Measurements from ENCODE around the gene SHPK. TPM values are rescaled to one million over a fixed set of nuclear protein-coding genes. Genes with fewer than 3 reads are reported as not detected.

Gene SHPK
- total and polyA plus RNA-seq, 9 of the 15 experiments (the other 6 are each of a cell fraction or from before 2014, with no cell fraction given): 2.5 to 16.3 (median 11.8) TPM

DNA sequence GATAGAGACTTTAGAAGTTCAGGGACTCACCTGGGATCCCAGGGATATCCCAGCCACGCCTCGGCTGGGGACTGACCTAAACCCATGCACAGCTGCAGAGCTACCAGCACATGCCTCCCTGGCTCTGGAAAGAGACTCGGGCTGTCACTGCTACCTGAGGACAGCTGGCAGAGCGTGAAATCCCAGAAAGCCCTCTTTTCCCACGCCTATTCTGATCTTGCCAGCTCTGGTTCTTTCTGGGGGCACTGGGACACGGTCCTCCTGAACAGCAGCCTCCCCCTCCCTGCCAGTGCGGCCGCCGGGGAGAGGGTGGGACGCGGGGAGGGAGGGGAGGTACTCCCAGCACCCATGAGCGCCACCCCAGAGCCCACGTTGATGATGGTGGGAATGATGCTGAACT lies 49.1 kb upstream of the SHPK start (continued):
- TF ChIP-seq, protein P1, sequence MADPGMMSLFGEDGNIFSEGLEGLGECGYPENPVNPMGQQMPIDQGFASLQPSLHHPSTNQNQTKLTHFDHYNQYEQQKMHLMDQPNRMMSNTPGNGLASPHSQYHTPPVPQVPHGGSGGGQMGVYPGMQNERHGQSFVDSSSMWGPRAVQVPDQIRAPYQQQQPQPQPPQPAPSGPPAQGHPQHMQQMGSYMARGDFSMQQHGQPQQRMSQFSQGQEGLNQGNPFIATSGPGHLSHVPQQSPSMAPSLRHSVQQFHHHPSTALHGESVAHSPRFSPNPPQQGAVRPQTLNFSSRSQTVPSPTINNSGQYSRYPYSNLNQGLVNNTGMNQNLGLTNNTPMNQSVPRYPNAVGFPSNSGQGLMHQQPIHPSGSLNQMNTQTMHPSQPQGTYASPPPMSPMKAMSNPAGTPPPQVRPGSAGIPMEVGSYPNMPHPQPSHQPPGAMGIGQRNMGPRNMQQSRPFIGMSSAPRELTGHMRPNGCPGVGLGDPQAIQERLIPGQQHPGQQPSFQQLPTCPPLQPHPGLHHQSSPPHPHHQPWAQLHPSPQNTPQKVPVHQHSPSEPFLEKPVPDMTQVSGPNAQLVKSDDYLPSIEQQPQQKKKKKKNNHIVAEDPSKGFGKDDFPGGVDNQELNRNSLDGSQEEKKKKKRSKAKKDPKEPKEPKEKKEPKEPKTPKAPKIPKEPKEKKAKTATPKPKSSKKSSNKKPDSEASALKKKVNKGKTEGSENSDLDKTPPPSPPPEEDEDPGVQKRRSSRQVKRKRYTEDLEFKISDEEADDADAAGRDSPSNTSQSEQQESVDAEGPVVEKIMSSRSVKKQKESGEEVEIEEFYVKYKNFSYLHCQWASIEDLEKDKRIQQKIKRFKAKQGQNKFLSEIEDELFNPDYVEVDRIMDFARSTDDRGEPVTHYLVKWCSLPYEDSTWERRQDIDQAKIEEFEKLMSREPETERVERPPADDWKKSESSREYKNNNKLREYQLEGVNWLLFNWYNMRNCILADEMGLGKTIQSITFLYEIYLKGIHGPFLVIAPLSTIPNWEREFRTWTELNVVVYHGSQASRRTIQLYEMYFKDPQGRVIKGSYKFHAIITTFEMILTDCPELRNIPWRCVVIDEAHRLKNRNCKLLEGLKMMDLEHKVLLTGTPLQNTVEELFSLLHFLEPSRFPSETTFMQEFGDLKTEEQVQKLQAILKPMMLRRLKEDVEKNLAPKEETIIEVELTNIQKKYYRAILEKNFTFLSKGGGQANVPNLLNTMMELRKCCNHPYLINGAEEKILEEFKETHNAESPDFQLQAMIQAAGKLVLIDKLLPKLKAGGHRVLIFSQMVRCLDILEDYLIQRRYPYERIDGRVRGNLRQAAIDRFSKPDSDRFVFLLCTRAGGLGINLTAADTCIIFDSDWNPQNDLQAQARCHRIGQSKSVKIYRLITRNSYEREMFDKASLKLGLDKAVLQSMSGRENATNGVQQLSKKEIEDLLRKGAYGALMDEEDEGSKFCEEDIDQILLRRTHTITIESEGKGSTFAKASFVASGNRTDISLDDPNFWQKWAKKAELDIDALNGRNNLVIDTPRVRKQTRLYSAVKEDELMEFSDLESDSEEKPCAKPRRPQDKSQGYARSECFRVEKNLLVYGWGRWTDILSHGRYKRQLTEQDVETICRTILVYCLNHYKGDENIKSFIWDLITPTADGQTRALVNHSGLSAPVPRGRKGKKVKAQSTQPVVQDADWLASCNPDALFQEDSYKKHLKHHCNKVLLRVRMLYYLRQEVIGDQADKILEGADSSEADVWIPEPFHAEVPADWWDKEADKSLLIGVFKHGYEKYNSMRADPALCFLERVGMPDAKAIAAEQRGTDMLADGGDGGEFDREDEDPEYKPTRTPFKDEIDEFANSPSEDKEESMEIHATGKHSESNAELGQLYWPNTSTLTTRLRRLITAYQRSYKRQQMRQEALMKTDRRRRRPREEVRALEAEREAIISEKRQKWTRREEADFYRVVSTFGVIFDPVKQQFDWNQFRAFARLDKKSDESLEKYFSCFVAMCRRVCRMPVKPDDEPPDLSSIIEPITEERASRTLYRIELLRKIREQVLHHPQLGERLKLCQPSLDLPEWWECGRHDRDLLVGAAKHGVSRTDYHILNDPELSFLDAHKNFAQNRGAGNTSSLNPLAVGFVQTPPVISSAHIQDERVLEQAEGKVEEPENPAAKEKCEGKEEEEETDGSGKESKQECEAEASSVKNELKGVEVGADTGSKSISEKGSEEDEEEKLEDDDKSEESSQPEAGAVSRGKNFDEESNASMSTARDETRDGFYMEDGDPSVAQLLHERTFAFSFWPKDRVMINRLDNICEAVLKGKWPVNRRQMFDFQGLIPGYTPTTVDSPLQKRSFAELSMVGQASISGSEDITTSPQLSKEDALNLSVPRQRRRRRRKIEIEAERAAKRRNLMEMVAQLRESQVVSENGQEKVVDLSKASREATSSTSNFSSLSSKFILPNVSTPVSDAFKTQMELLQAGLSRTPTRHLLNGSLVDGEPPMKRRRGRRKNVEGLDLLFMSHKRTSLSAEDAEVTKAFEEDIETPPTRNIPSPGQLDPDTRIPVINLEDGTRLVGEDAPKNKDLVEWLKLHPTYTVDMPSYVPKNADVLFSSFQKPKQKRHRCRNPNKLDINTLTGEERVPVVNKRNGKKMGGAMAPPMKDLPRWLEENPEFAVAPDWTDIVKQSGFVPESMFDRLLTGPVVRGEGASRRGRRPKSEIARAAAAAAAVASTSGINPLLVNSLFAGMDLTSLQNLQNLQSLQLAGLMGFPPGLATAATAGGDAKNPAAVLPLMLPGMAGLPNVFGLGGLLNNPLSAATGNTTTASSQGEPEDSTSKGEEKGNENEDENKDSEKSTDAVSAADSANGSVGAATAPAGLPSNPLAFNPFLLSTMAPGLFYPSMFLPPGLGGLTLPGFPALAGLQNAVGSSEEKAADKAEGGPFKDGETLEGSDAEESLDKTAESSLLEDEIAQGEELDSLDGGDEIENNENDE (IDR thresholded peaks at IDR 0.05; ENCODE audit: low read depth, low read length): no peak
- TF ChIP-seq FOS (IDR thresholded peaks at IDR 0.05; ENCODE audit: extremely low read depth, insufficient read length) (no peak), RHOXF2B (CRISPR knock-in tag; conservative IDR thresholded peaks at IDR 0.05) (no peak), ZFP1 (CRISPR knock-in tag; IDR thresholded peaks at IDR 0.05) (no peak), ELF4 (CRISPR knock-in tag; IDR thresholded peaks at IDR 0.05) (no peak), FIP1L1 (IDR thresholded peaks at IDR 0.05; ENCODE audit: low read depth, low read length, poor library complexity, severe bottlenecking) (no peak), TAF1 (IDR thresholded peaks at IDR 0.05; ENCODE audit: control insufficient read depth, extremely low read depth, insufficient read depth, low read length, severe bottlenecking) (no peak), MTA3 (IDR thresholded peaks at IDR 0.05; ENCODE audit: borderline replicate concordance) (no peak)
- TF ChIP-seq, protein P2, sequence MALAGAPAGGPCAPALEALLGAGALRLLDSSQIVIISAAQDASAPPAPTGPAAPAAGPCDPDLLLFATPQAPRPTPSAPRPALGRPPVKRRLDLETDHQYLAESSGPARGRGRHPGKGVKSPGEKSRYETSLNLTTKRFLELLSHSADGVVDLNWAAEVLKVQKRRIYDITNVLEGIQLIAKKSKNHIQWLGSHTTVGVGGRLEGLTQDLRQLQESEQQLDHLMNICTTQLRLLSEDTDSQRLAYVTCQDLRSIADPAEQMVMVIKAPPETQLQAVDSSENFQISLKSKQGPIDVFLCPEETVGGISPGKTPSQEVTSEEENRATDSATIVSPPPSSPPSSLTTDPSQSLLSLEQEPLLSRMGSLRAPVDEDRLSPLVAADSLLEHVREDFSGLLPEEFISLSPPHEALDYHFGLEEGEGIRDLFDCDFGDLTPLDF (CRISPR knock-in tag; IDR thresholded peaks at IDR 0.05): no peak
- TF ChIP-seq, protein P3, sequence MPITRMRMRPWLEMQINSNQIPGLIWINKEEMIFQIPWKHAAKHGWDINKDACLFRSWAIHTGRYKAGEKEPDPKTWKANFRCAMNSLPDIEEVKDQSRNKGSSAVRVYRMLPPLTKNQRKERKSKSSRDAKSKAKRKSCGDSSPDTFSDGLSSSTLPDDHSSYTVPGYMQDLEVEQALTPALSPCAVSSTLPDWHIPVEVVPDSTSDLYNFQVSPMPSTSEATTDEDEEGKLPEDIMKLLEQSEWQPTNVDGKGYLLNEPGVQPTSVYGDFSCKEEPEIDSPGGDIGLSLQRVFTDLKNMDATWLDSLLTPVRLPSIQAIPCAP (CRISPR knock-in tag; IDR thresholded peaks at IDR 0.05; ENCODE audit: borderline replicate concordance): no peak

All from K562 (cell line).